ENCODE data around the gene GCA.

The GCA gene

DNA sequence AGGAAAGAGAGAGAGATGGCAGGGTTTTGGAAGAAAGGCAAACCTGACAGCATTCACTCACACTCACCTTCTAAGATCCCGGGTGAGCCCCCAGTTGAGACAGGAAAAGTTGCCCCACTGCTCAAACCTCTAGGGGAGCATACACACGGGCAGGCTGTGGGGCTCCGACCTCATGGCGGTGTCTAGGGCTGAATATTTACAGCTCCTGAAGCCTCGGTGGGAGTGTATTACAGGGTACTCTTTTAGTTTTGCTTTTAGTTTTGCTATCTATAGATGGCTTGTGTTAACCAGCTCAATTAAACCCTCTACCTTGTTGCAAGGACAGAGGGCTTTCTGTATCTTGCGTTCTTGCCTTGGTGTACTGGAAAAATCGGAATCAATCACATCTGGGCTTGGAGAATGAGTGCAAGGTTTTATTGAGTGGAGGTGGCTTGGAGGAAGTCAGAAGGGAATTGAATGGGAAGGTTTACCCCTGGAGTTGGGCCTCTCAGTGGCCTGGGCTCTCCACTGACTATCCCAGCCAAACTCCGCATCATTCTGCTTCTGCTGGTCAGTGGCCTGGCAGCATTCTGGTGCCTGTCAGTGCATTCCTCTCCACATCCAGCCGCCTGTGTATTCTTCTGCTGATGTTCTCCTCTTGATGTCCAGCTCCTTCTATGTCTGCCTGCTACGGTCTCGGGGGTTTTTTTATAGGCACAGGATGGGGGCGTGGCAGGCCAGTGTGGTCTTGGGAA lies 15.3 kb upstream of the GCA start:
- DNase-seq: no peak

DNA sequence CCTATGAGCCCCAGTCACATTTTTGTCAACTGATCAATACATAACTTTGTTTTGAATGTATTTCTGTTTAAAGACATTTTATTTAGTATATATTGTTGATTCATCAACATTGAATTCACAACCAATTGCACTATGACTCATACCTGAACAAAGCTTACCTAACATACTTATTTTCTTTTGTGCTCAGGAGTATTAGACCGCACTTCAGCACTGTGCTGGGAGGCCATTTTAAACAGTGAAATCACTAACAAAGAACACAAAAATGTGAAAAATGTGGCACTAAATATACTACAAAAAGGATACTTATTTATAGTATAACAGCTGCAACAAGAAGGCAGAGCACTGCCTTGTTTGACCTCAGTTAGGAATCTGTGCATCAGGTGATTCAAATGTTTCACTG lies 13.1 kb upstream of the GCA start:
- no peak for DNase-seq

DNA sequence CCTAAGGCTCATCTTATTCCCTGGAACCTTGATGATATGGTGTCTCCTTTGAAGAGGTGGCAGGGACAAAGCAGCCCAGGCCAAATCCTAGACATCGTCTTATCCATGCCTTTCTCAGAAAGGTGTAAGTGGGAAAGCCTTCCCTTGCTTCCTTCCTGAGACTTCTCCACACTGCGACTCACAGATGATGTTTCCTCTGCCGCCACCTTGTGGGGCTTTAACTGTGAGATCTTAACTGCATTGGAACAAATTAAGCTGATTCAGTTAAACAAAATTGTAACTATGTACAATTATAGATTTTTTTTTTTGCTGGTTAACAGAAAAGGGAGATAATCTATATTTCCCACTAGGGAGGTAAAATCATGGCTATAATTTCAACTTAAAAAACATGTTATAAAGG lies 10.0 kb upstream of the GCA start:
- no peak for DNase-seq

DNA sequence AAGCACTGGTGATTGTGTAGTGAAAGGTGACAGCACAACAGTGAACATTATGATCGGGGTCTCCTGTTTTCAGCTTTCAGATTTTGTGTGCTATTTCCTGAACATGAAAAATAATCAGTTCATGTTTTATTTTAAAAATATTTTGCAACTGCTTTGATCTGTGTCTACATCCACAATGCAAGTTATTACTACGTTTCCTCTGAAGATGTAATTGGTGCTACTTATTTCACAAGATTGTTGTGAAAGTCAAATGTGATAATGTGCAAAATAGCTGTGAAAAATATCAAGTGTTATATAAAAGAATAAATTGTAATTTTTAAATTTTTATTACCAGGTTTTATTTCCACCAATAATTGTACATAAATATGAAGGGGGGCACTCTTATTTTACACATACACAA lies 6.1 kb upstream of the GCA start:
- DNase-seq: no peak

DNA sequence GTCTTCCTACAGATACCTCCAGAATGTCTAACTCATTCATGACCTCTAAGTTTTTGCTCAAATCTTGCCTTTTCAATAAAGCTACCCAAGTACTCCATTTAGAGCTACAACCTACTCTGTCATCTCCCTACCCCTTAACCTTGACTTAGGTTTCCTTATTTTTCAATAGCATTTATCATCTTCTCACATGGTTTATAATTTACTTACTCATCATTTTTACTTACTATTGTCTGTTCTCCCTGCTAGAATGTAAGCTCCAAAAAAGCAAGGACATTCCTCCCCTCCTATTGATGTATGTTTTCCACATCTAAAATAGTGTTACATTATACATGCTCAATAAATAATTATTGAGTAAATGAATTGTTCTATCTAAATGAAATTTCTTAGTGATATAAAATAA lies 3.1 kb upstream of the GCA start:
- no peak for DNase-seq

DNA sequence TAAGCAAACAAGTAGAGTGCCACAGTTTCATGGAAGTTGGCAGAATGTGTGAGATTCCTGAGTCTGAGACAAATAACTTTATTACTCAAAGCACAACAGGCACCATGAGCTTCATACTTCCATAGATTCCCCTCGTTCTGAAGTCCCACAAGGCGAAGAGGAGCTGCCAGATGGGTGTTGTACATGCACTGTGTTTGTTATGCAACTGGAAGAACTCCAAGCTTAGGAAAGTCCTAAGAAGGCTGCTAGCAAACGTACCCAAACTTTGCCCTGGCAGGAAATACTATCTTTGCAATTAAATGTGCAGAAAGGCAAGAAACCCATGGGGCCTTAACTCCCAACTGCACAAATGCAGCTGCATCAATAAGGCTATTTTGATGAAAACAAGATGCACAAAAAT lies 1.6 kb upstream of the GCA start:
- no peak for DNase-seq

DNA sequence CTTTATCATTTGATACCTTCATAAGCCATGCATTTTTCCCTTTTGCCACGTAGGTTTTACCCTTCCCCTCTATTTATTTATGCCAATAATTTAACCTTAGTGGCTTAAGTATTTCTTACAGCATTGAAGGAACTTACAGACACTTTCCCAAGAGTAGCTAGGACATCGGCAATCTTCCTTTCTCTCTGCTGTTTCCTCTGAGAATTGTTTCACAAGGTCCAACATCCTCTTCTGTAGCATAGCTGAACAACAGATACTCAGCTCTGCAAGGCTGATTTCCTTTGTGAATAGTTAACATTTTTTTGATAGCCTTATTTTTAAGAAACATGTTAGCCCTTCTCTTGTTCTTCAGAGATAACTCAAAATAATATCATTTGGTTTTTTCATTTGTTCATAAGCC lies 1.1 kb upstream of the GCA start:
- no peak for DNase-seq

DNA sequence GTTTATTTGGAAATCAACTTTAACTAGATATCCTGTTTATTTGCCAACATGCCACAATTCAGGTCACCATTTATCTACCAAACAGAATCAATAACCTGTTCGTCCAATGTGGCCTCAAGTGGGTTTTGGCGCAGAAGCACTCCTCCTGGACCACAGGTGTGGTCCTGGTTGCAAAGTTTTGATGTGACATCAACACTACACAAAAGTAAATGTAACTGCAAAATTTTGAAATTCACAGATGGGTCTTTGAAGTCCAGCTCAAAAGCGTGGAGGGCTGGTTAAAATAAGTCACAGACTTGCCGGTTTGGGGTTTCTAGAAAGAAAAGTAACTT lies 474 bp upstream of the GCA start:
- DNase-seq: no peak

DNA sequence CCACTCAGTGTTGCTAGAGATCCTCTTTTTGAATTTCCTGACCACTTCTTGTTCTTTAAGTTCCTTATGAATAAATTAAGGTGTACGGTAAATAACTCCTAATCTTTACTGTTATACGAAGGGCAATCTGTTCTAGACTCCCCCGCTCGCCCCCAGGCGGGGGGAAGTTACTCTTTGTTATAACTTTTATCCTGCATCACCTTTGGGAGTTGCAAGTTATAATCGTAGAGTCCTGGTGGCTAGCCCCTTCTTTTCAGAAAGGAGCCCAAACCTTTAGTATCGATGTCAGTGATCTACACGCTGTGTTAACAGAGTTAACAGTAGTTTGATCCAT lies 652 bp downstream of the GCA start:
- DNase-seq: no peak

DNA sequence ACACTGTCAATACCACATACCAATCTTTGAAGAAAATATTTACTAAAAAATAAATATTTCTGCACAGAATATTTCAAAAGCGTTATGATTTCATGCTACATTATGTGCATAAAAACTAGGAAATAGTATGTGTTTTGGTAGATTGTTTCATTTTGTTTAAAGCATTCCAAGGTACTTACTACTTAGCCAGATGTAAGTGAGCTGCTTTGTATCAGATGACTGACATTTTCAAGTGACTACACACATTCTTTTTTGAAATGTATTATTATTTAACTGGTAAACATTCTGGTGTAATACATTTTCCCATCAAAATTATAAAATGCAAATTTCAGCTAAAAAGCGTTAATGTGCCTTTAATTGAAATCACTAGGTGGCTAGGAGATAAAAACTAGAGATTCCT lies 21.5 kb downstream of the GCA start:
- DNase-seq: no peak

DNA sequence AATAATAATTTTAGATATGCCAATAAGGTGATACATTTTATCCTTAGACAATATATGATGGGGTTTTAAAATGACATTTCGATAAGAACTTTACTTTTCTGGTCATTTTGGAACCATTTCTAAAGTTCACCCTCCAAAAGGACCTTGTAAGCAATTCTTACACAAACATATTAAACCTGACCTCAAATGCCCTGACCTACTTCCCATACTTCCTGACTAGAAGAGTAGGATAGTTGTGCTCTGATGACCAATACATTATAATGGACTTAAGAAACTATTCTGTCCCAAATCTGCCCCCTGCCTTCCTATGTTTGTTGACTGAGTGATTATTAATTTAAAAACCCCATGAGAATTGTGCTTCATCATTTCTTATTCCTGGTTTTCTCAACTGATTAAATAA lies 24.6 kb downstream of the GCA start:
- no peak for DNase-seq

DNA sequence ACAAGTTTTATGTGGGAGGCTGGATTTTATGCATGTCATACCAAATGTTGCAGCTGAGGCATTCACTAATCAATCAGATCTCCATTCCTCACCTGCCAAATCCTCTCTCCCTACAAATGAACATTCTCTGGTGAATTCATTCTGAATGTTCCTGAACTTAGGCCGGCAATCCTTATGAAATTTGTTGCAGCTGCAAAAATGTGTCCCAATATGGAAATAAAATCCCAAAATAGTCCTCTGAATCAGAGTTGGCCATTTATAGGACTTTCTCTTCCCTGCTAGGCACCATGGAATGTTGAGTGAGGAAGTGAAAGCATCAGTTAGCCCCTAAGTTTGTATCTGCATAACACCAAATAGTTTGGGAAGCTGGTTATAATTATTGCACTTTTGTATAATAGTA lies 25.6 kb downstream of the GCA start:
- no peak for DNase-seq

DNA sequence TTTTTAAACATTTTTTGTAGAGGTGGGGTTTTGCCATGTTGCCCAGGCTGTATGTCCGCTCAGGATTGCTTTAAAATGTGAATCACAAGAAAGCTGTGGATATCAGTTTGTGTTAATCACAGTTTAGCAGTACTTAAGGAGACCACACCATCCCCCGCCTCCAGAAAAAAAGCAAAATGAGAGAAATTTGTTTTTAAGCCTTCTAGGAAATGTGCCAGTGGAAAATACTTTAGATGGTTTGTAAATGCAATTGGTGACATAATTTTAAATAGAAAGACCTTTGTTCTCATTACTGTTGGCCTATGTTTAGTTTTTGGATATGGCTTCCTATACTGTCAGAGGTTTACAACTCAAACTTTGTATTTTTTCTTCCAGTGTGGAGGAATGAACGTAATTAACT lies 27.0 kb downstream of the GCA start:
- DNase-seq: no peak

DNA sequence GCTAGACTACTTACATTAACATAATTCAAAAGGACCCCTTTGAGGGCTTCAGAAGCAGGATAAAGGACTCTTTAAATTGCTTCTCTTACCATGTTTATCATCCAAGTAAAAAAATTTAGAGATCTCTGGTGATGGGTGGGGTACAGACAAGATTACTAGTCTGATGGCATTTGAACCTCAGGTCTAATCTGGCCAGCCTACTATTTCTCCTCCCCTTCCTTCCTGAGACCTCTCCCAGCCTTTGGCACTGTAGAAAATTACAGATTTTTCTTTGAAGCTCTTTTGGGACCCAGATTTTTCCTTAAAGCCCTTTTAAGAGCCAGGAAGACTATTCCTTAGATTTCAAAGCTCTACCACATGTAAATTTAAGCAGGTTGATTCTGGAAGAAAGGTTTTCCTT lies 28.9 kb downstream of the GCA start:
- DNase-seq: no peak

DNA sequence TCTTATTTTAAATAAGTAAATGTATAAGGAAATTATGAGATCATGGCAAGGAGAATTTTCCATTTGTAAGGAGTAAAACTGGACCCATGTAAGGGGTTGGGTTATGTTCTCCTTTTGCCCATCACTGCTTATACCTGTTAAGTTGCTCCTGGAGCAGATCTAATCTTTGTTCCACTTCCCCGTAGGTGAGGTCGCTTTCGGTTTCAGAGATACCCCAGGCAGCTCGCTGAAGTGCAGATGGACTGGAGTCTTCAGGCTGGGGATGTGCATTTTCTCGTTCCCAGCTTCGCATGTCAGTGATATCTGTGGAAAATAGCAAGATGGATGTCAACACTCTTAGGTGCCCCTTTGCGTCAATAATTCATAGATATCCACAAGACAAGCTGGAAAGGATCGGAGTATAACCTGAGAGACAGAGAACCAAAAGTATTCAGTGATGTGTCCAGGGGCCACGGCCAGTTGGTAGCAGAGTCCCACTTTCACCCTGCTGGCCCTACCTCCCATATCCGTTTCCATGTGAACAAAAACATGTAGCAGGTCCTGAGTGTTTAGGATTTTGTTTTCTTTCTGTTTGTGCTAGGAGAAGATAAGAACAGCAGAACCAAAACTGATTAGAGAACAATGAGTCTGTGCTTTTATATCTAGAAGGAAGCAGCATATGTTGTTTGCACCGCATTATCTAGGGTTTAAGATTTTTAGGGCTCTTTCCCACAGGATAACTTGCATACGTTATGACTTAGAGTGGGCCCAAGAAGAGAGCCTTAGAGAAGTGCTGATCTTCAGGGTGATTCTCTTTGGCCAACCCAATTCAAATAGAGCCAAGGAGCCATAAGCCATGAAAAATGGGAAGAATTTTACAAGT lies 36.0 kb downstream of the GCA start:
- no peak for DNase-seq

DNA sequence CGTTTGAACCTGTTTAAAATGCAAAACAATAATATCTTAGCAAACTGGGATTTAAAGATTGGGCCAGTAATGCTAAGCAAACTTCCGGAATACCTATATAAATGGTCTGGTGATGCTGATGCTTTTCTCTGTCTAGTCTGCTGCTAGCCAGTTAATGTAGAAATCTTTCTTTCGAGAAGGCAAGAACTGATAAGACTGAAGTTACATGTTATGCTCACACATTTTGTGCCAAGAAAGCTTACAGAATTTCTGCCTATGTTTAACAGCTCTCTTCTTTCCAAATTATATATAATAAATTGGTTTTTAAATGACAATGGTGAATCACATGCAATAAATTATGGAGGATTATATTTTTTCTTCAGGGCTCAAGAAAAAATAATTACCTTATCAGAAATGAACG lies 37.9 kb downstream of the GCA start:
- no peak for DNase-seq

DNA sequence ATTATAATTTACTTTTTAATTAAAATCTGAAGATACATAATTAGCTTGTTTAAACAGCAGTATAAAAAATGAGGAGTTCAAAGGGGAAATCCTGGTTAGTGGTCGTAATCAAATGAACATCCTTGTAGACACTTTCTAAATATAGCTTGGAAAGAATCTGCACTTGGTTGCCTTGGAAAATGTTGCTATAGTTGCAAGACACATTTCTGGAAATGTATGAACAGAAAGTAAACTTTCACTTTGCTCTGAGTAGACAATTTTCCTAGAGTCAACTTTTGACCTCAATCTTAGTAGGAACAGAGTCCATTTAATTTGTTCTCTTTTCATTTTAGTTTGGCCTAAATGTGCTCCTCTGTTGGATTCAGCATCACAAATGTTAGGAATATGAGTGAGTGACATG lies 38.3 kb downstream of the GCA start:
- no peak for DNase-seq

DNA sequence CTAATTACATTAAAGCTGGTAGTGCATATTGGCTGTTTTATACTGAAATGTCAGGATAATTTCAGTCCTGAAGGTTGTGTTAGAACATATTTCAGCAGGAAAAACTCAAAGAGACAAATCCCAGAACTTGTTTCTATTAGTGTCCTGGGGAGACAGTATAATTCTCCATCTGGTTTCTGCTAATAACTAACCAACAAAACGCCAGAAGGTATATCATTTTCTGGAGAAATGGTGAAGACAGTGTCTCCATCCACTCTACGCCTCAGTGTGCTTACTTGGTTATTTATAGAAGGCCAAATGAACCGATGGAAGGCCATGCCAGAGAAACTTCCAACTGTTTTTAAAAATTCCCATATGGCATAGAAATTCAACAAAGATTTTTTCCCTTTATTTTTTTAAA lies 41.6 kb downstream of the GCA start:
- DNase-seq: no peak

DNA sequence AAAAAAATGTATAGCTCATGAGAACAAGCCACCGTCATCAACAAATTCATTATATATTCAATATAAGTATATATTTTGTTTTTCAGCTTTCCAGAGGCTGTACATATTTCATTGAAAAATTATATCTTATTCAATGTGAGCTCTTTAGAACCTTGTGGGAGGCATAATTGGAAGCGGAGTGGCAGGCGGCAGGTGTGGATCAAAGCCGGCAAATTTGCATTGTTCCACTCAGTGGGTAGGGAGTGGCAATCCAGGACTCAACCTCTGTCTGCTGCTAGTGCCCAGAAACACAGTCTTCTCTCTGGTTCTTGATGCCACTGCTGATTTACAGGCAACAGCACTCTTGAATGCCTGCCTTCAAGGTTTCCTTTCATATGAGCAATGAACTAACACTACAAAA lies 46.9 kb downstream of the GCA start:
- DNase-seq: no peak

DNA sequence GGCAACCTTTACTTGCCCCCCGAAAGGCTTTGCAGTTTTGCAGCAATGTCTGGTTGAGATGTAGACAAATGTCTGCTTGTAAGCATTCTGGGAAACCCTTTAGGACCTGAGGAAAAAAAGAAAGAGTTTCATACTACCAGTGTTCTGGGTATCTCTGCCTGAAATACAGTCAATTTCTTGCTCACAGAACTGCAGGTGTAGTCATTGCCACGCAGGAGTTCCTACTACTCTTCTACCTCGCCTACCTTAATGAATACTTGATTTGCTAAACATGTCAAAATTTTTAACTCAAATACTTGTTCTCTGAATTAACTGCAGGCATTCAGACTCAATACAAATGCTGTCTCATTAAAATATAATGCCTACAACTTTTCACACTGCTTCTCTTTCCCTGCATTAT lies 56.4 kb downstream of the GCA start:
- DNase-seq: no peak

DNA sequence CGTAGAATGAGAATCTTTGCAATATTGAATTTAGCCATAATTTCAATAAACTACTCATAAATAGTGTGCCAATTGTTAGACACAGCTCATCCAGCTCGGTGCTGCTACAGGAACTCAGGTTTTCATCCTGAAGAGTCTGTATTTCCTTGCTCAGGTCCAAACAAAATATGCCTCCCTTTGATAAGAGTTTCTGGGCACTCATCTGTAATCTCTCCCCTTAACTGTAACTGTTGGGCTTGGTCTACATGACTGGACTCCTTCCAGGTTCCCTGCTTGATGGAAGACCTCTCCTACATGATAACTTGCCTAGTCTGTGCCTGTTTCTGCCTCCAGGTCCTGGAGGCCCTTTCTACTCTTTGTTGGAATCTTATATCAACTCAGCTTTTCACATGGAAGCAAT lies 57.9 kb downstream of the GCA start:
- DNase-seq: no peak

DNA sequence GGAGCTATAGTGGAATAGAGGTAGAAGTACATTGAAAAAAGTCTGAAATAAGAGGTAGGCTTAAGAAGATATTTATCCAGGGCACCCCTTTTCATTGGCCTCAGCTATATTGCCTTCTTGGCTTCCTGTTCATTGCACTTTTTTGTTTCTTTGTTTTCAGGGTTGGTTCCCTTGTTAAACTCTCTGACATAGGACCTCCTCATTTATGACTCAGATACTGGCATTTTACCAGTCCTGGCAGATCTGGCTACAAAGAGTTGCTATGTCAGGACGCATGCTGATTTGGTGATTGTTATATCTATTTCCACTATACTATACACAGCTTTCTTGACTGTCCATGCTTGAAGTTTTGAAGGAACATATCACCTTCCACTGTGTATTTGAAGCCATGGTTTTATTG lies 60.0 kb downstream of the GCA start:
- no peak for DNase-seq

All from KG1 (cell line).